H1 (cell line): ENCODE measurements around the gene CHAC1. TPM values are rescaled to one million over a fixed set of nuclear protein-coding genes. Genes with fewer than 3 reads are reported as not detected.

Source experiments
- CTCF ChIA-PET: fragments of 300-600 bp; sonication (Branson Sonifier 250); formaldehyde crosslinking; loops from one replicate; lab custom pipeline; 2021; ENCODE audit not compliant: partially characterized antibody; lab: Charles Lee
- POLR2A ChIA-PET: fragments of 300-600 bp; sonication (Branson Sonifier 250); formaldehyde crosslinking; loops from one replicate; lab custom pipeline; 2021; ENCODE audit warnings: inconsistent platforms; ENCODE audit not compliant: partially characterized antibody; lab: Charles Lee
- DNase-seq, 2 experiments: peaks; one replicate each; pipeline versions ENCODE4 v3.0.0 to v3.0.0-alpha.2; 2010 to 2022; ENCODE audit warnings: low spot score in 2 of 2, low read depth in 1 of 2, mixed read lengths in 1 of 2
- FAIRE-seq: peaks from 2 replicates; lab custom pipeline; 2011; peaks lifted over from hg19 to GRCh38; lab: Jason Lieb, UNC
- H2AFZ ChIP-seq: 2 replicates; pipeline ENCODE4 v1.8.1; 2012; ENCODE audit warnings: low read length, inconsistent platforms
- H2AK5ac ChIP-seq: 2 replicates; pipeline ENCODE4 v1.6.1; 2013; ENCODE audit warnings: low read depth, low read length
- H2BK120ac ChIP-seq: replicated peaks from 2 replicates; pipeline ENCODE3; 2013; ENCODE audit warnings: low read depth, low read length, inconsistent platforms
- H2BK12ac ChIP-seq: 2 replicates; pipeline ENCODE4 v1.6.1; 2013; ENCODE audit warnings: low read depth, low read length
- H2BK15ac ChIP-seq: 2 replicates; pipeline ENCODE4 v1.6.1; 2013; ENCODE audit warnings: low read length
- H2BK20ac ChIP-seq: 2 replicates; pipeline ENCODE4 v1.6.1; 2013; ENCODE audit warnings: low read length
- H2BK5ac ChIP-seq: 2 replicates; pipeline ENCODE4 v1.6.1; 2013; ENCODE audit warnings: low read depth, low read length
- H3K14ac ChIP-seq: 2 replicates; pipeline ENCODE4 v1.6.1; 2013; ENCODE audit warnings: inconsistent platforms; ENCODE audit not compliant: insufficient read length
- H3K18ac ChIP-seq: 2 replicates; pipeline ENCODE4 v1.6.1; 2013; ENCODE audit warnings: low read length; ENCODE audit errors: extremely low read depth
- H3K23ac ChIP-seq: 2 replicates; pipeline ENCODE4 v1.6.1; 2013; ENCODE audit warnings: inconsistent platforms; ENCODE audit not compliant: insufficient read length
- H3K23me2 ChIP-seq: 2 replicates; pipeline ENCODE4 v1.6.1; 2013; ENCODE audit warnings: low read depth, low read length
- H3K27ac ChIP-seq: 2 replicates; pipeline ENCODE4 v1.6.1; 2011; ENCODE audit warnings: low read depth, low read length, inconsistent platforms
- H3K27me3 ChIP-seq, 4 experiments: replicated peaks in 1 of 4; 1 replicate in 1 of 4; 2 replicates in 3 of 4; pipeline versions ENCODE4 v1.6.1 to v1.8.1; 2011 to 2013; ENCODE audit warnings: low read length in 3 of 4, mild to moderate bottlenecking in 3 of 4, inconsistent platforms in 2 of 4, mixed read lengths in 2 of 4, moderate library complexity in 1 of 4; ENCODE audit not compliant: control insufficient read depth in 3 of 4, insufficient read depth in 3 of 4; ENCODE audit errors: extremely low read depth in 1 of 4
- H3K36me3 ChIP-seq, 4 experiments: 2 replicates each; pipeline versions ENCODE4 v1.6.1 to v1.8.1; 2011 to 2013; ENCODE audit warnings: mild to moderate bottlenecking in 4 of 4, low read length in 3 of 4, moderate library complexity in 2 of 4, control low read depth in 1 of 4, inconsistent platforms in 1 of 4; ENCODE audit not compliant: insufficient read depth in 4 of 4, control insufficient read depth in 2 of 4
- H3K4ac ChIP-seq: replicated peaks from 2 replicates; pipeline ENCODE3; 2013; ENCODE audit warnings: low read length, low read depth, mixed read lengths, inconsistent platforms; ENCODE audit not compliant: insufficient read length
- H3K4me1 ChIP-seq, 4 experiments: replicated peaks in 1 of 4; 1 replicate in 1 of 4; 2 replicates in 3 of 4; pipeline versions ENCODE4 v1.6.1 to v1.8.1; 2011 to 2013; ENCODE audit warnings: low read length in 3 of 4, inconsistent platforms in 2 of 4, mixed read lengths in 1 of 4; ENCODE audit not compliant: insufficient read depth in 4 of 4, control insufficient read depth in 3 of 4
- H3K4me2 ChIP-seq, 2 experiments: 2 replicates each; pipeline versions ENCODE4 v1.6.1 to v1.8.1; 2011 to 2013; ENCODE audit warnings: low read depth in 2 of 2, low read length in 2 of 2, control low read depth in 1 of 2, inconsistent platforms in 1 of 2, mild to moderate bottlenecking in 1 of 2; ENCODE audit not compliant: insufficient read depth in 1 of 2
- H3K4me3 ChIP-seq, 4 experiments: fragments of 200-600, 300-600 bp in 1 of 4; sonication (generic), shearing (Covaris generic), sonication (Bioruptor Twin) in 1 of 4; 2 replicates each; pipeline versions ENCODE4 v1.5.1 to v1.8.1; 2011 to 2016; ENCODE audit warnings: low read length in 4 of 4, low read depth in 3 of 4, control low read depth in 2 of 4, inconsistent platforms in 2 of 4, mild to moderate bottlenecking in 2 of 4, mixed read lengths in 1 of 4, moderate library complexity in 1 of 4; ENCODE audit not compliant: insufficient read depth in 2 of 4; ENCODE audit errors: extremely low read depth in 1 of 4
- H3K56ac ChIP-seq: replicated peaks from 2 replicates; pipeline ENCODE3; 2013; ENCODE audit warnings: low read depth, mild to moderate bottlenecking, mixed read lengths, low read length, inconsistent platforms; ENCODE audit not compliant: insufficient read length
- H3K79me1 ChIP-seq: 2 replicates; pipeline ENCODE4 v1.6.1; 2013; ENCODE audit warnings: low read depth, low read length, control low read depth
- H3K79me2 ChIP-seq, 2 experiments: 2 replicates each; pipeline versions ENCODE4 v1.6.1 to v1.8.1; 2012 to 2013; ENCODE audit warnings: low read length in 2 of 2, mild to moderate bottlenecking in 2 of 2, inconsistent platforms in 1 of 2; ENCODE audit not compliant: insufficient read depth in 2 of 2, control insufficient read depth in 1 of 2
- H3K9ac ChIP-seq, 4 experiments: replicated peaks in 1 of 4; 1 replicate in 1 of 4; 2 replicates in 3 of 4; pipeline versions ENCODE4 v1.6.1 to v1.8.1; 2011 to 2013; ENCODE audit warnings: low read depth in 3 of 4, low read length in 3 of 4, control low read depth in 2 of 4, mild to moderate bottlenecking in 2 of 4, moderate library complexity in 2 of 4, inconsistent platforms in 1 of 4; ENCODE audit errors: extremely low read depth in 1 of 4
- H3K9me3 ChIP-seq, 2 experiments: 2 replicates each; pipeline versions ENCODE4 v1.6.1 to v1.8.1; 2012 to 2013; ENCODE audit warnings: mild to moderate bottlenecking in 2 of 2, moderate library complexity in 2 of 2, control low read depth in 1 of 2, inconsistent platforms in 1 of 2, low read depth in 1 of 2, low read length in 1 of 2, mixed read lengths in 1 of 2; ENCODE audit not compliant: insufficient read depth in 2 of 2
- H4K20me1 ChIP-seq, 2 experiments: replicated peaks in 1 of 2; 2 replicates each; pipeline versions ENCODE3 to v1.8.1; 2011 to 2013; ENCODE audit warnings: inconsistent platforms in 2 of 2, low read length in 2 of 2, mild to moderate bottlenecking in 1 of 2; ENCODE audit not compliant: insufficient read depth in 2 of 2, control insufficient read depth in 1 of 2
- H4K5ac ChIP-seq: 2 replicates; pipeline ENCODE4 v1.6.1; 2013; ENCODE audit warnings: low read length, low read depth, mixed read lengths, inconsistent platforms; ENCODE audit not compliant: insufficient read length
- H4K8ac ChIP-seq: 2 replicates; pipeline ENCODE4 v1.8.0; 2013; ENCODE audit warnings: mild to moderate bottlenecking, moderate library complexity, low read length, inconsistent platforms; ENCODE audit not compliant: insufficient read depth; ENCODE audit errors: extremely low read depth
- H4K91ac ChIP-seq: replicated peaks from 2 replicates; pipeline ENCODE3; 2013; ENCODE audit warnings: low read length, mixed read lengths, inconsistent platforms; ENCODE audit not compliant: insufficient read length
- BCL11A ChIP-seq, 2 experiments: IDR thresholded peaks; one replicate each; pipeline ENCODE4 v1.6.1; 2011; ENCODE audit warnings: low read depth in 2 of 2, low read length in 2 of 2, mild to moderate bottlenecking in 2 of 2
- CHD2 ChIP-seq: IDR thresholded peaks from 2 replicates; pipeline ENCODE4 v1.6.1; 2012; ENCODE audit warnings: low read length, improper control_type of control experiment
- EZH2 ChIP-seq: fragments of 200-600 bp; sonication (generic); IDR thresholded peaks from 2 replicates; pipeline ENCODE4 v1.7.1; 2012; ENCODE audit warnings: low read depth, mild to moderate bottlenecking, moderate library complexity, low read length, inconsistent platforms; ENCODE audit not compliant: severe bottlenecking
- HDAC2 ChIP-seq, 2 experiments: fragments of 300-600 bp in 1 of 2; sonication (generic) in 1 of 2; IDR thresholded peaks; 2 replicates each; pipeline ENCODE4 v1.6.1; 2011 to 2012; ENCODE audit warnings: low read depth in 2 of 2, low read length in 2 of 2, mild to moderate bottlenecking in 2 of 2, moderate library complexity in 2 of 2, borderline replicate concordance in 1 of 2, inconsistent platforms in 1 of 2
- RNF2 ChIP-seq: fragments of 200-900, 300-1000 bp; sonication (generic); IDR thresholded peaks from 2 replicates; pipeline ENCODE4 v1.7.1; 2016; ENCODE audit warnings: borderline replicate concordance, low read depth, mild to moderate bottlenecking, antibody characterized with exemption, low read length; ENCODE audit not compliant: poor library complexity, severe bottlenecking; ENCODE audit errors: missing control alignments
- WGBS, 2 experiments: shearing (Covaris generic) in 1 of 2; methylation state at CpG; one replicate each; pipeline versions ENCODE4 v1.1.6 to v1.1.7; 2013 to 2015; ENCODE audit warnings: low lambda C conversion rate in 2 of 2, mixed read lengths in 2 of 2, inconsistent platforms in 1 of 2, low coverage in 1 of 2, missing lambda C conversion rate in 1 of 2; ENCODE audit not compliant: insufficient replicate concordance in 2 of 2, insufficient coverage in 1 of 2, insufficient read length in 1 of 2; ENCODE audit errors: extremely low coverage in 1 of 2, missing lambda C conversion rate in 1 of 2; 5-methylcytosine and 5-hydroxymethylcytosine counted together
- polyA plus RNA-seq, 7 experiments: library from polyadenylated mRNA; depleted of rRNA in 3 of 7; stranded (reverse) in 5 of 7; unstranded in 2 of 7; fragments of >200 nt in 5 of 7; fragments of 200-250 nt in 2 of 7; gene quantifications; 1 replicate in 5 of 7; 2 replicates in 1 of 7; 4 replicates in 1 of 7; pipeline versions ENCODE4 v1.2.1 to v1.2.3, GENCODE V29; 2011 to 2013; ENCODE audit warnings: missing spikeins in 2 of 7, mixed read lengths in 2 of 7
- total RNA-seq: library from RNA; stranded (reverse); fragmentation: NEBNext Ultra II Directional; extraction: Animal tissue kit (Norgen Biotek cat#: 25700); gene quantifications from 2 replicates; pipeline ENCODE4 v1.2.1, GENCODE V29; 2021

Gene CHAC1
- total and polyA plus RNA-seq, 2 of the 8 experiments (the other 6 are each of a cell fraction or from before 2014, with no cell fraction given), result 34.3 to 159 TPM

DNA sequence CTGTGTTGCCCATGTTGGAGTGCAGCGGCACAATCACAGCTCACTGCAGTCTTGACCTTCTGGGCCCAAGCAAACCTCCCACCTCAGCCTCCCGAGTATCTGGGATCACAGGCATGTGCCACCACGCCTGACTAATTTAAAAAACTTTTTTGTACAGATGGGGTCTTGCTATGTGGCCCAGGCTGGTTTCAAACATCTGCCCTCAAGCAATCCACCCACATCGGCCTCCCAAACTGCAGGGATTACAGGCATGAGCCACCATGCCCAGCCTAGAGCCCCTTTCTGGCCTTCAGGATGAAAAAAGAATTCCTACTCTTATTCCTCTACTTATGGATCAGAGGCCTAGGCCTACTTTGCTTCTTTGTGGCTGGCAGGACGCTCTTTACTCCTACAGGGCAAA is 39.6 kb downstream of the CHAC1 start:
- Histone ChIP-seq H4K91ac (no peak overlapping the region), H2BK12ac (no peak overlapping the region), H3K27me3 (no peaks in the 10 kb centered on the region), H3K23me2 (no peaks in the 10 kb centered on the region), H3K4ac (no peak overlapping the region), H3K36me3 (peaks cover 3 to 27% (median 13%) of the 10 kb centered on the region in 4 experiments; a peak in 7 of 8 replicates), H3K14ac (no peak overlapping the region), H3K79me1 (no peaks in the 10 kb centered on the region), H3K27ac (no peak overlapping the region), H2BK5ac (no peak overlapping the region), H2AK5ac (no peak overlapping the region), H3K9me3 (no peaks in the 10 kb centered on the region), H2AFZ (no peak overlapping the region), H2BK15ac (no peak overlapping the region), H3K79me2 (no peaks in the 10 kb centered on the region), H3K4me2 (no peak overlapping the region), H2BK120ac (no peak overlapping the region), H3K56ac (no peak overlapping the region), H3K18ac (no peak overlapping the region), H4K5ac (no peak overlapping the region), H3K4me3 (no peak overlapping the region), H3K4me1 (no peaks in the 10 kb centered on the region), H3K23ac (no peak overlapping the region), H4K8ac (no peak overlapping the region), H2BK20ac (no peak overlapping the region), H3K9ac (no peak overlapping the region), H4K20me1 (peaks cover 0 to 2% of the 10 kb centered on the region in 2 experiments)
- TF ChIP-seq BCL11A (IDR thresholded peaks at IDR 0.05; ENCODE audit: low read depth in 2 of 2, low read length in 2 of 2) (no peak), HDAC2 (IDR thresholded peaks at IDR 0.05; ENCODE audit: borderline replicate concordance in 1 of 2, low read depth in 2 of 2, low read length in 2 of 2) (no peak), EZH2 (no peak), RNF2 (no peak), CHD2 (no peak)
- ChIA-PET CTCF (interaction anchor here (1.3 to 7.4 kb wide), 5 partner anchors 13 to 88 kb away, joined by 3 to 36 read pairs (median 5); no protein-coding TSS in a partner anchor), POLR2A (interaction anchor here (0.8 to 2.5 kb wide), 3 partner anchors 11 to 44 kb away, joined by 3 to 8 read pairs (median 3); partner anchors contain the start of gene CHAC1)
- FAIRE-seq, result no peak
- WGBS, 2 experiments, result 90% methylated on average over 5 of the region's 5 CpGs; no CpG with 5 or more reads in 1 of the 2 experiments
- no peak for DNase-seq
